Measurements from ENCODE around the gene CYFIP1.

DNA sequence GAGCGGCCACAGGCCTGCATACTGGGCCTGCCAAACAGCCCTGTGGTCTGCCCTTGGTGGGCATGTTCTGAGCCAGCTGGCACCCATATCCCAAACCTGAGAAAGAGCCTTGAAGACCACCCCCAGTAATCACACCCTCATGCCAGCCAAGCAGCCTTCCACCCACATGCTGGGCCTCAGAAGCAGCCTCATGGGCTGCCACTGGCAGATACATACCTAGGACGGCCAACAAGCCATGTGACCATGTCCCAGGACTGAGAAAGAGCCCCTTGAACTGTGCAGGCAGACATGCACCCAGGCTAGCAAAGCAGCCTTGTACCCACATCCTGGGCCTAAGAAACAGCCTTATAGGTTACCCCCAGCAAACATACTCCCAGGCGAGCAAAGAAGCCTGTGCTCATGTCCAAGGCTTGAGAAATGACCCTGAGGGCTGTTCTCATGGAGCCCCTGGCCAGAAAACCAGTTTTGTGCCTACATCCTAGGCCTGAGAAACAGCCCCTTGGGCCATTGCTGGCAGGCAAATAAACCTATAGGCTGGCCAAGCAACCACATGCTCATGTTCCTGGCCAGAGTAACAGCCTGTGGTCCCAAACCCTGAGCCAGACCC lies 34.3 kb upstream of the CYFIP1 start:
- TF ChIP-seq, protein P1, sequence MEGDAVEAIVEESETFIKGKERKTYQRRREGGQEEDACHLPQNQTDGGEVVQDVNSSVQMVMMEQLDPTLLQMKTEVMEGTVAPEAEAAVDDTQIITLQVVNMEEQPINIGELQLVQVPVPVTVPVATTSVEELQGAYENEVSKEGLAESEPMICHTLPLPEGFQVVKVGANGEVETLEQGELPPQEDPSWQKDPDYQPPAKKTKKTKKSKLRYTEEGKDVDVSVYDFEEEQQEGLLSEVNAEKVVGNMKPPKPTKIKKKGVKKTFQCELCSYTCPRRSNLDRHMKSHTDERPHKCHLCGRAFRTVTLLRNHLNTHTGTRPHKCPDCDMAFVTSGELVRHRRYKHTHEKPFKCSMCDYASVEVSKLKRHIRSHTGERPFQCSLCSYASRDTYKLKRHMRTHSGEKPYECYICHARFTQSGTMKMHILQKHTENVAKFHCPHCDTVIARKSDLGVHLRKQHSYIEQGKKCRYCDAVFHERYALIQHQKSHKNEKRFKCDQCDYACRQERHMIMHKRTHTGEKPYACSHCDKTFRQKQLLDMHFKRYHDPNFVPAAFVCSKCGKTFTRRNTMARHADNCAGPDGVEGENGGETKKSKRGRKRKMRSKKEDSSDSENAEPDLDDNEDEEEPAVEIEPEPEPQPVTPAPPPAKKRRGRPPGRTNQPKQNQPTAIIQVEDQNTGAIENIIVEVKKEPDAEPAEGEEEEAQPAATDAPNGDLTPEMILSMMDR (IDR thresholded peaks at IDR 0.05; ENCODE audit: low read depth, low read length): no peak
- TF ChIP-seq EZH2phosphoT487 (IDR thresholded peaks at IDR 0.05; ENCODE audit: low read depth): no peak
